Naive B cell (primary cell): ENCODE measurements around the gene NGEF. TPM values are rescaled to one million over a fixed set of nuclear protein-coding genes. Genes with fewer than 3 reads are reported as not detected.

Experiments
- ATAC-seq, 2 donors: fragments of 150-1000 bp; cut with Tn5 transposase; 2 replicates each; pipeline ENCODE4 v1.10.0; 2021; ENCODE audit warnings: low read depth in 2 of 2, mild to moderate bottlenecking in 2 of 2, moderate library complexity in 2 of 2
- DNase-seq: peaks from one replicate; pipeline ENCODE4 v3.0.0; 2022
- H3K27ac Mint-ChIP-seq, 6 donors: one replicate each; pipeline ENCODE4 v1.8.0; 2020 to 2022; ENCODE audit warnings: mild to moderate bottlenecking in 6 of 6, mixed read lengths in 6 of 6, moderate library complexity in 5 of 6, inconsistent platforms in 2 of 6
- H3K27me3 Mint-ChIP-seq, 3 donors: one replicate each; pipeline ENCODE4 v1.8.0; 2021 to 2022; ENCODE audit warnings: mixed read lengths in 3 of 3, mild to moderate bottlenecking in 1 of 3
- H3K36me3 Mint-ChIP-seq, 2 donors: one replicate each; pipeline ENCODE4 v1.8.0; 2020 to 2022; ENCODE audit warnings: mixed read lengths in 2 of 2, inconsistent platforms in 1 of 2, mild to moderate bottlenecking in 1 of 2
- H3K4me1 Mint-ChIP-seq, 3 donors: one replicate each; pipeline ENCODE4 v1.8.0; 2020 to 2022; ENCODE audit warnings: mixed read lengths in 3 of 3, inconsistent platforms in 1 of 3, mild to moderate bottlenecking in 1 of 3, moderate library complexity in 1 of 3
- H3K4me3 Mint-ChIP-seq, 8 donors: one replicate each; pipeline ENCODE4 v1.8.0; 2020 to 2022; ENCODE audit warnings: mild to moderate bottlenecking in 8 of 8, mixed read lengths in 8 of 8, moderate library complexity in 8 of 8, inconsistent platforms in 2 of 8
- H3K9me3 Mint-ChIP-seq, 7 donors: one replicate each; pipeline ENCODE4 v1.8.0; 2020 to 2022; ENCODE audit warnings: mixed read lengths in 7 of 7, mild to moderate bottlenecking in 5 of 7, inconsistent platforms in 2 of 7, moderate library complexity in 1 of 7
- polyA plus RNA-seq, 6 donors: library from polyadenylated mRNA; unstranded; fragments of 300-500 nt; fragmentation: Illumina TruSeq; gene quantifications; one replicate each; pipeline ENCODE4 v1.2.3, GENCODE V29; 2021; ENCODE audit warnings: low read depth in 6 of 6

The NGEF gene
- polyA plus RNA-seq, 6 donors from 2014 or later: 0.74 TPM; not detected in 5

DNA sequence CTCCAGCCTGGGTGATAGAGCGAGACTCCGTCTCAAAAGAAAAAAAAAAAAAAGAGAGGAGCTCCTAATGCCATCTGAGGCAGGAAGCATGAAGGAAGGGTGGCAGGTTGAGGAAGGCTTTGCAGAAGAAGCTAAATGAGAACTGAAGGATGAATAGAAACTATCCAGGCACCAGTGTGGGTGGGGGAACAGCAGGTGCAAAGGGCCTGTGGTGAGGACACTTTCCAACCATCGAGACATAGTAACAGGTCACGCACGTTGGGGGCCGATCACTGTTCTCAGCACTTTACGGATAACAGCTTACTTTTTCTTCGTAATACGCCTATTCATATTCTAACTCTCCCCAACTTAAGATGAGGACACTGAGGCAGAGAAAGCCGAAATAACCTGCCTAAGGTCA lies 58.4 kb downstream of the NGEF start:
- H3K9me3 Mint-ChIP-seq: peaks cover 0 to 4% (median 0%) of the 10 kb centered on the region in 7 donors

DNA sequence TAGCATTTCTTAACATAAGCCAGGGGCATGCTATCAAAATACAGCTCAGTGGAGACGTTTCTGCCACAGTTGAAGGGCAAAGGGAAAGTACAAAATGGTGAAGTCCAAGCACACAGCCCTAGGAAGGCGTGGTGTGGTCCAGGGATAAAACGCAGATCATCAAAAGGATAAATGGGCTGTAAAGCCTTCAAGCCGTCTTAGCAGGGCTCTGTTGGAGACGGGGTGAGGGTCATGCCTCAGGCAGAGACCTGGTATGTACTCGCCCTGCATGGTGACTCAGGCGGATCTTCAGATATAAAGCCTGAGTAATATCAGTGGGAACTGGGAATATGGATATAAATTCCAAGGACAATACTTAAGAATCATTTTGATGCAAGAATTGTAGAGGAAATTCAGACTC lies 61.2 kb downstream of the NGEF start:
- no peak for DNase-seq
- no peak overlapping the region for H3K4me3 Mint-ChIP-seq
- no peak overlapping the region for H3K27ac Mint-ChIP-seq
- ATAC-seq: no peak
- H3K36me3 Mint-ChIP-seq: no peaks in the 10 kb centered on the region
- H3K4me1 Mint-ChIP-seq: peaks cover 23 to 39% (median 27%) of the 10 kb centered on the region in 3 donors
- H3K27me3 Mint-ChIP-seq: peaks cover 0 to 7% (median 7%) of the 10 kb centered on the region in 3 donors
- no peaks in the 10 kb centered on the region for H3K9me3 Mint-ChIP-seq

More for the DNA sequence above, 58.4 kb downstream of the NGEF start:
- no peak for DNase-seq
- peaks cover 0 to 7% (median 7%) of the 10 kb centered on the region in 3 donors for H3K27me3 Mint-ChIP-seq
- H3K4me1 Mint-ChIP-seq: peaks cover 40 to 65% (median 47%) of the 10 kb centered on the region in 3 donors
- H3K4me3 Mint-ChIP-seq: peak overlapping the region in 1 of 8 donors; percentile 56
- H3K27ac Mint-ChIP-seq: peak overlapping the region; percentile 33 to 92 (median 86)
- no peak for ATAC-seq
- H3K36me3 Mint-ChIP-seq: no peaks in the 10 kb centered on the region

DNA sequence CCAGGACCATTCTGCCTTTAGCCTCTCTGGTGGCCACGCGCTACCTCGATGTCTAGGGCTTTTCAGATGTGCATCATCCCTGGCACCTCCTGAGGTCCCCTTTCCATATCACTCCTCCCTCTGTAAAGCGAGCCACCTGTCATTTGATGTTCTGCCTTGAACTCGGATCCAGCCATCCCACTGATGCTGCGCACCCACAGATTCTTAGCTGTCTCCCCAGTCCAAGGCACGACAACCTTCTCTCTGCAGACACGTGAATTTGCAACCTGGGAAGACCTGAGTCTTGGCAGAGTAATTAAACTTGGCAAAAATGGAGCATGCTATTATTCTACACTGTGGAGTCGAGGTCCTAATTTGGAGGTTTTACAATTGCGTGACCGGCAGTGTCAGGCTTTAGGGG lies 61.9 kb downstream of the NGEF start:
- Mint-ChIP-seq H3K36me3 (no peaks in the 10 kb centered on the region), H3K9me3 (no peaks in the 10 kb centered on the region), H3K4me1 (peaks cover 19 to 32% (median 21%) of the 10 kb centered on the region in 3 donors), H3K27ac (peak overlapping the region in 1 of 6 donors; percentile 49), H3K27me3 (peaks cover 0 to 7% (median 7%) of the 10 kb centered on the region in 3 donors), H3K4me3 (no peak overlapping the region)
- ATAC-seq (no peak), DNase-seq (no peak)

DNA sequence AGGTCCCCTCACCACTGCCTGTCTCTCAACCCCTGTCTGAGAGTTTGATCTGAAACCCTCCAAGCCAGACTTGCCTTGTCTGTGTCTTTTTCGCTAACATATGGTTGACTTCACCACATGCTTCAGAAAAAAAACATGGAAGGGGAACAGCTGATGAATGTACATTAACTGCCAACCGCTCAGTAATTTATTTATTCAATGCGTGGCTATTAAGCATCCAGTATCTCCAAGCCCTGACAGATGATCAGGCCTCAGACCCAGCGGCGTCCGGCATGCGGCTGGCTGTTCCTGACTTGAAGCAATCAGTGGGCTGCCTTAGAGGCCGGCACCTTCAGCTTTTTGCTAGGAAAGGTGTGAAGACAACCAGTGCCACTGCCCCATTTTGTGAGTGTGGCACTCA lies 62.3 kb downstream of the NGEF start:
- no peaks in the 10 kb centered on the region for H3K36me3 Mint-ChIP-seq
- no peak overlapping the region for H3K4me3 Mint-ChIP-seq
- peak overlapping the region in 1 of 6 donors; percentile 79 for H3K27ac Mint-ChIP-seq
- peaks cover 0 to 7% (median 7%) of the 10 kb centered on the region in 3 donors for H3K27me3 Mint-ChIP-seq
- peaks cover 15 to 28% (median 17%) of the 10 kb centered on the region in 3 donors for H3K4me1 Mint-ChIP-seq
- no peak for ATAC-seq
- DNase-seq: no peak
- no peaks in the 10 kb centered on the region for H3K9me3 Mint-ChIP-seq

DNA sequence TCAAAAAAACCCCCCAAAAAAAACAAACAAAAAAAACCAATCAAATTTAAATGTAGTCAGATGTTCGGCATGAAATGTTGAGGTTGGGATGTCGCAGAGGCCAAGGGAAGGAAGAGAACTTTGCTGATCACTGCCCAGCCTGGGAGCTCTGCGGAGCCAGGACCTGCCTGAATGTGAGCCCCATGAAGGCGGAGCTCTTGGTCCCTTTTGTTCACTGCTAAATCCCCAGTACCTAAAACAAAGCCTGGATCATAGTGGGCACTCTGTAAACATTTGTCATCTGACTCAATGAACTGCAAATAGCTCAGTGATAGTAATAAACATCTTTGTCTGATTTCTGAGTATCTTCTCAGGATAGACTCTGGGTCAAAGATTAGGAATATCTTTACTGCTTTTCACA lies 64.0 kb downstream of the NGEF start:
- peaks cover 1 to 11% (median 4%) of the 10 kb centered on the region in 3 donors for H3K4me1 Mint-ChIP-seq
- H3K27me3 Mint-ChIP-seq: peaks cover 3 to 7% (median 7%) of the 10 kb centered on the region in 3 donors
- no peak overlapping the region for H3K27ac Mint-ChIP-seq
- H3K4me3 Mint-ChIP-seq: no peak overlapping the region
- no peak for DNase-seq
- no peaks in the 10 kb centered on the region for H3K9me3 Mint-ChIP-seq
- no peaks in the 10 kb centered on the region for H3K36me3 Mint-ChIP-seq
- no peak for ATAC-seq

DNA sequence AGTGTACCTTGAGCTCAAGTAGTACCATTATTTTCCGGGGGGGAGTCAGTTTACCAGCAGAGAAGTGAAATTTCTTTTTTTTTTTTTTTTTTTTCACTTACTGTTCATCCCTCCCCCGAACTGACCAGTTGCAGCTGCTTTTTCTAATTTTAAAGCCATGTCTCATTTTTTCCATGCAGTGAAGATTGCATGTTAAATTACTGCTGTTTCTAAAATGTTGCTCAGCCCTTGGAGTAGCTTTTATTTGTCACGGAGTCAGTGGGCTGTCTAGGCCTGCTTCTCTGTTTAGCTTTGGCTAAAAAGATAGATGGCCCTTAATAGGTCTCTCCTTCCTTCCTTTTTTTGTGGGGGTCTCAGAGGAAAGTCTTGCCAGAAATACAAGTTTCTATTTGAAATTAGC lies 70.2 kb downstream of the NGEF start:
- H3K27me3 Mint-ChIP-seq: peaks cover 3 to 11% (median 3%) of the 10 kb centered on the region in 3 donors
- peaks cover 0 to 11% (median 7%) of the 10 kb centered on the region in 7 donors for H3K9me3 Mint-ChIP-seq
- DNase-seq (no peak), ATAC-seq (no peak)
- H3K36me3 Mint-ChIP-seq: no peaks in the 10 kb centered on the region
- H3K4me1 Mint-ChIP-seq: no peaks in the 10 kb centered on the region
- H3K4me3 Mint-ChIP-seq: no peak overlapping the region
- H3K27ac Mint-ChIP-seq: no peak overlapping the region

DNA sequence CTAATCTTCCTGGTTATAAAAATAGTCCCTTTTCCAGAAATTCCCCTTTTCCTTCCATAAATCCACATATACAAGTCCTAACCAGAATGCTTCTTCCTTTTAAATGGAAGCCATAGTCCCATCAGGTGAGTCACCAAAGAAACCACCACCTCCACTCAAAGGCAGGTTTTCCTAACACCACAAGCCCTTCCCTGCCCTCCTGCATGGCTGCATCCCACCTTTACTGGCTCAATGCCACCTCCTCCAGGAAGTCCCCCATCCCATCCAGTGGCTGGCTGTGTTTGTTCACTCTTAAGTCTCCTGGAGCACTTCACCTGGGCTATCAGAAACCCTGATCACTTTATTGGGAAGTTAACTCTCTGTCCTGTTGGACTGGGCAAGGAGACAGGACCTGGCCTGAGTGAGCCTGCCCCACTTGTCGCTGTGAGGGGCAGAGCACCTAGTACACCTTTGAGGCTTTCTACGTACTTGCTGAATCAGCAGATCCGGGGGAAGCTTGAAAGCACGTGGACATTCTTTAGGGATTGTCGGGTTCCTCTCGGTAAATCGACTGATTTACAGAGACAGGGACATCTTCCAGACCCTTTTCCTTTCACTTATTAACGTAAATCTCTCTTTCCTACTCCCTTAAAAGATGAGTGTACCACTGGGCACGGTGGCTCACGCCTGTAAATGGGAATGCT lies 71.0 kb downstream of the NGEF start:
- ATAC-seq (no peak), DNase-seq (no peak)
- Mint-ChIP-seq H3K27me3 (peaks cover 3 to 19% (median 10%) of the 10 kb centered on the region in 3 donors), H3K4me3 (no peak overlapping the region), H3K9me3 (peaks cover 0 to 11% (median 7%) of the 10 kb centered on the region in 7 donors), H3K27ac (peak overlapping the region in 1 of 6 donors; percentile 44), H3K36me3 (no peaks in the 10 kb centered on the region), H3K4me1 (peaks cover 0 to 5% (median 0%) of the 10 kb centered on the region in 3 donors)

DNA sequence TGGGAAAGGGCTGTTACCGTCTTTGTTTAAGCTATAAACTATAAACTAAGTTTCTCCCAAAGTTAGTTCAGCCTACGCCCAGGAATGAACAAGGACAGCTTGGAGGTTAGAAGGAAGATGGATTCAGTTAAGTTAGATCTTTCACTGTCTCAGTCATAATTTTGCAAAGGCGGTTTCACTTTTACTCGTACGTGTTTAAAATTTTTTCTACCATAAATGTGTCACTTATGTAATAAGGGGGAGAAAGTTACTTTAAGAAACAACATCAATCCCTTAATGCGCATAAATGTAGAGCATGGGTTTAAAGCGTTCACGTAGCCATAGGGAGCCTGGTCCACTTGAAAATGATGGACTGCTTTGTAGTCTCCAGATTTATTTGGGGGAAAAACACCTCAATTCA lies 71.7 kb downstream of the NGEF start:
- no peak for ATAC-seq
- no peak for DNase-seq
- H3K9me3 Mint-ChIP-seq: peaks cover 0 to 11% (median 7%) of the 10 kb centered on the region in 7 donors
- peaks cover 0 to 6% (median 0%) of the 10 kb centered on the region in 3 donors for H3K4me1 Mint-ChIP-seq
- no peaks in the 10 kb centered on the region for H3K36me3 Mint-ChIP-seq
- no peak overlapping the region for H3K4me3 Mint-ChIP-seq
- H3K27ac Mint-ChIP-seq: no peak overlapping the region
- H3K27me3 Mint-ChIP-seq: peaks cover 3 to 22% (median 13%) of the 10 kb centered on the region in 3 donors

DNA sequence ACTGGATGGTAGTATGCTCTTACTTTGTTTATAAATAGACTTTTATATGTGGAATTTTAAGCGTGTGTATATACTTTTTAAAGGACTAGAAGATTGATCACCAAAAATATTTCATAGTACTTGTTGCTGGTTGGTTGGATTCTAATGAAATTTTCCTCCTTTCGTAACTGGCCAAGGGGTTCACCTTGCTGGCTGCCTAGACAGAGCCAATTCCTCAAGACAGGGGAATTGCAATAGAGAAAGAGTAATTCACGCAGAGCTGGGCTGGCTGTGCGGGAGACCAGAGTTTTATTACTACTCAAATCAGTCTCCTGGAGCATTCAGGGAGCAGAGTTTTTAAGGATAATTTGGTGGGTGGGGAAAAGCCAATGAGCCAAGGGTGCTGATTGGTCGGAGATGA lies 72.3 kb downstream of the NGEF start:
- Mint-ChIP-seq H3K27me3 (peaks cover 3 to 22% (median 18%) of the 10 kb centered on the region in 3 donors), H3K36me3 (no peaks in the 10 kb centered on the region), H3K27ac (peak overlapping the region in 1 of 6 donors; percentile 23), H3K4me3 (no peak overlapping the region), H3K4me1 (peaks cover 0 to 6% (median 0%) of the 10 kb centered on the region in 3 donors), H3K9me3 (peaks cover 0 to 11% (median 7%) of the 10 kb centered on the region in 7 donors)
- ATAC-seq (no peak), DNase-seq (no peak)

DNA sequence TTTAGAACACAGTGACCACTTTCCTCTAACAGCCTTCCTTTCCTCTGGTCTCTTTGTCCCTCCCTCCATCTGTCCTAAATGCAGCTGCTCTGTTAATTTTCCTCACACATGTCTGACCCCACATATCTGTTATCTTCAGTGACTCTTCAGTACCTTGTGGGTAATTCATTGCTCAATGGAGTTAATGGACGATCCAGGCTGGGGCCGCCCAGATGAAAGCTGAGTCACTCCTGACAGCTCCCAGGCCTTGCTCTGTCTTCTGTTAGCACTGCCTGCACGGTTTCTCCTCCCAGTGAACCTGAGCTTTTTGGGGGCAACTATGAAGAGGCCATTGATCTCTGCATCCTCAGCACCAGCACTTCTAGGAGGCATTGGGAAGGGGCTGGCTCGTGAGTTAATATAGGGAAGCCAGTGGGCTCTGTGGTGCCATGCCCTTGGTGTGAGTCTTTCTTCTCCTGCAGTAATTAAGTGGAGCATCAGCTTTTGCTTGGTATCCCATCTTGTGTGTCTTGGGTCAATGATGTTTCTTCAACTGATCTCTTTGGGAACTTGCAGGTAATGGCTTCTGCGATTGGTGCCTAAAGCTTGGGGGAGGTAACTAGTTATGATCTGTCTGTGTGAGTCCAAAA lies 75.7 kb downstream of the NGEF start:
- H3K9me3 Mint-ChIP-seq: peaks cover 0 to 11% (median 7%) of the 10 kb centered on the region in 7 donors
- no peaks in the 10 kb centered on the region for H3K36me3 Mint-ChIP-seq
- H3K27me3 Mint-ChIP-seq: peaks cover 7 to 31% (median 30%) of the 10 kb centered on the region in 3 donors
- H3K4me1 Mint-ChIP-seq: peaks cover 0 to 6% (median 0%) of the 10 kb centered on the region in 3 donors
- ATAC-seq (no peak), DNase-seq (no peak)
- H3K4me3 Mint-ChIP-seq: no peak overlapping the region
- peak overlapping the region in 2 of 6 donors; percentile 14 to 82 for H3K27ac Mint-ChIP-seq

DNA sequence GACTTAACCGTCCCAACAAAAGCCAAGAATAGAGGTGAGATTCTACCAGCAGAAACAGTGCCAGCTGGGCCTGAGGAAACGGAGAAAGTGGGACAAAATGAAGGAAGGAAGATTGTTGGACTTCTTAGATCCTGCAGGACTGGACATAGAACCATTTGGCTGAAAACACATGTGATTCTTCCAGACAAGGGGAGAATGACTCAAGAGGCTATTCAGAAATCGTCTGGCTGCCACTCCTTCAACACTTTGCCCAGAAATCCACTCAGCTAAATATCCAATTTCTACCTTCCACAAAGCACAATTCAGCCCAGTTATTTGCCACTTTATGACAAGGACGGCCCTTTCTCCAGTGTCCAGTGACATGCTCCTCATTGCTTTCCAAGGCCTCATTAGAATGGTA lies 81.4 kb downstream of the NGEF start:
- DNase-seq: no peak
- H3K27me3 Mint-ChIP-seq: peaks cover 34 to 61% (median 36%) of the 10 kb centered on the region in 3 donors

DNA sequence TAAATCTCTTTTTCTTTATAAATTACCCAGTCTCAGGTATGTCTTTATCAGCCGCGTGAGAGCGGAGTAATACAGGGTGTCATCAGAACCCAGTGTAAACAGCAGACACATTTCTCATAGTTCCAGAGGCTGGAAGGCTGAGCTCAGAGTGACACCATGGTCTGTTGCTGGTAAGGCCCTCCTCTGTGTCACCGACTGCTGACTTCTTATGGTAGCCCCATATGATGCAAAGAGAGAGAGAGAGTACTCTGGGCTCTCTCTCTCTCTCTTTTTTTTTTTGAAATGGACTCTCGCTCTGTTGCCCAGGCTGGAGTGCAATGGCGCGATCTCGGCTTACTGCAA lies 83.0 kb downstream of the NGEF start:
- DNase-seq (no peak), ATAC-seq (no peak)
- H3K27ac Mint-ChIP-seq: no peak overlapping the region
- H3K27me3 Mint-ChIP-seq: peaks cover 49 to 71% (median 50%) of the 10 kb centered on the region in 3 donors
- H3K9me3 Mint-ChIP-seq: peaks cover 0 to under 1% (median 0%) of the 10 kb centered on the region in 7 donors
- peaks cover 0 to 7% of the 10 kb centered on the region in 2 donors for H3K36me3 Mint-ChIP-seq
- peak overlapping the region in 5 of 8 donors; percentile 3 to 82 (median 37) for H3K4me3 Mint-ChIP-seq
- H3K4me1 Mint-ChIP-seq: peaks cover 8 to 17% (median 9%) of the 10 kb centered on the region in 3 donors

More for the DNA sequence above, 81.4 kb downstream of the NGEF start:
- no peak overlapping the region for H3K4me3 Mint-ChIP-seq
- H3K9me3 Mint-ChIP-seq: no peaks in the 10 kb centered on the region
- H3K4me1 Mint-ChIP-seq: peaks cover 4 to 11% (median 4%) of the 10 kb centered on the region in 3 donors
- H3K27ac Mint-ChIP-seq: no peak overlapping the region
- ATAC-seq: no peak
- H3K36me3 Mint-ChIP-seq: peaks cover 0 to 2% of the 10 kb centered on the region in 2 donors

DNA sequence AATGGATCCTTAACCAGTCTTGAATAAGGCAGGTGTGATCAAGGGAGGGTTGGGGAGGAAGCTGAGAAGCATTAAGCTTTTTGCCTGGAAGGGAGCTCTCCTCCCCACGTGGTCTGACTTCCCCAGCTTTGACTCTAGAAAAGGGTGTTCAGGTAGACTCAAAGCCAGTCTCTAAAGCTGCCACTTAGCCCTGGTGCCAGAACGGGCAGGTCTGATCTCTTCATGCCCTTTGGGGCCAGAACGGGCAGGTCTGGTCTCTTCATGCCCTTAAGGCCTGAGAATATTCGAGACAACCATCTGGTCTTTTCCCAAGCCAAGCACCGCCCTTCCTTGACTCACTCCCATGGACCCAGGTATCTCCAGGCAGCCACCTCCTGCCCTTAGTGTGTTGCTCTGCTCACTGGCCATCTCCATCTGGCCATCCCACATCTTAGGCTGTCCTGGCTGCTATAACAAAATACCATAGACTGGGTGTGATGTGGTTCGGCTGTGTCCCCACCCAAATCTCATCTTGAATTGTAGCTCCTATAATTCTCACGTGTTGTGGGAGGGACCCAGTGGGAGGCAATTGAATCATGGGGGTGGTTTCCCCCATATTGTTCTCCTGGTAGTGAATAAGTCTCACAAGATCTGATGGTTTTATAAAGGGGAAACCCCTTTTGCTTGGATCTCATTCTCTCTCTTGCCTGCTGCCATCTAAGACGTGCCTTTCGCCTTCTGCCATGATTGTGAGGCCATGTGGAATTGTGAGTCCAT lies 83.6 kb downstream of the NGEF start:
- peaks cover 0 to 6% (median 1%) of the 10 kb centered on the region in 7 donors for H3K9me3 Mint-ChIP-seq
- DNase-seq (no peak), ATAC-seq (no peak)
- peaks cover 54 to 76% (median 54%) of the 10 kb centered on the region in 3 donors for H3K27me3 Mint-ChIP-seq
- peaks cover 0 to 7% of the 10 kb centered on the region in 2 donors for H3K36me3 Mint-ChIP-seq
- H3K4me1 Mint-ChIP-seq: peaks cover 8 to 17% (median 9%) of the 10 kb centered on the region in 3 donors
- no peak overlapping the region for H3K27ac Mint-ChIP-seq
- peak overlapping the region; percentile 52 to 91 (median 76) for H3K4me3 Mint-ChIP-seq
